Prostate gland (tissue), 2 donors: ENCODE measurements around the gene EDEM3.

Experiments used
- POLR2A ChIP-seq: fragments of 450-650 bp; IDR thresholded peaks from one replicate; pipeline ENCODE4 v1.6.1; 2016; ENCODE audit warnings: antibody characterized with exemption, mild to moderate bottlenecking
- TF ChIP-seq, protein P1 (sequence below), 4 experiments: fragments of 200-600 bp in 2 of 4; fragments of 450-650 bp in 2 of 4; sonication (generic) in 2 of 4; IDR thresholded peaks; 1 replicate in 3 of 4; 2 replicates in 1 of 4; pipeline ENCODE4 v1.5.1; 2016 to 2019; ENCODE audit warnings: antibody characterized with exemption in 4 of 4, mild to moderate bottlenecking in 2 of 4, moderate library complexity in 2 of 4

DNA sequence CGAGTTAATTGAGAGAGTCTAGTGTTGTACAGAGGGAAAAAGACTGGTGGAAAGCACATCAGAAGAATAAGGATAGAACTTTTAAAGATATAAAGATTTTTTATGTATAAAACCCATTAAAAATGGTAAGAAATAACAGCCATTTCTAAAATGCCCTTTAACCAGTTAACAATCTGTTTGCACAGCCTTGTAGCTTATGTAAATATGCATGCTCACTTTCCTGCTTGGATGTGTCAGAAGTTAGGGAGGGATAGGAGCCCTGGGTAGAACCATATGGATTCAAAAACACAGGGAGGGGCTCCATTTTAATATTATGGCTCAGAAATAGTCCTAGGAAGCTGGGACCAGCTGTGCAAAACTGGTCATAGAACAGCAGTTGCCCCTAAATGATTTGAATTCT, 4.5 kb upstream of the EDEM3 start:
- TF ChIP-seq, protein P1, sequence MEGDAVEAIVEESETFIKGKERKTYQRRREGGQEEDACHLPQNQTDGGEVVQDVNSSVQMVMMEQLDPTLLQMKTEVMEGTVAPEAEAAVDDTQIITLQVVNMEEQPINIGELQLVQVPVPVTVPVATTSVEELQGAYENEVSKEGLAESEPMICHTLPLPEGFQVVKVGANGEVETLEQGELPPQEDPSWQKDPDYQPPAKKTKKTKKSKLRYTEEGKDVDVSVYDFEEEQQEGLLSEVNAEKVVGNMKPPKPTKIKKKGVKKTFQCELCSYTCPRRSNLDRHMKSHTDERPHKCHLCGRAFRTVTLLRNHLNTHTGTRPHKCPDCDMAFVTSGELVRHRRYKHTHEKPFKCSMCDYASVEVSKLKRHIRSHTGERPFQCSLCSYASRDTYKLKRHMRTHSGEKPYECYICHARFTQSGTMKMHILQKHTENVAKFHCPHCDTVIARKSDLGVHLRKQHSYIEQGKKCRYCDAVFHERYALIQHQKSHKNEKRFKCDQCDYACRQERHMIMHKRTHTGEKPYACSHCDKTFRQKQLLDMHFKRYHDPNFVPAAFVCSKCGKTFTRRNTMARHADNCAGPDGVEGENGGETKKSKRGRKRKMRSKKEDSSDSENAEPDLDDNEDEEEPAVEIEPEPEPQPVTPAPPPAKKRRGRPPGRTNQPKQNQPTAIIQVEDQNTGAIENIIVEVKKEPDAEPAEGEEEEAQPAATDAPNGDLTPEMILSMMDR (IDR thresholded peaks at IDR 0.05) = no peak
- TF ChIP-seq POLR2A = no peak
